WTC11 (cell line): Measurements from ENCODE around the gene TNS4. TPM values are rescaled to one million over a fixed set of nuclear protein-coding genes. Genes with fewer than 3 reads are reported as not detected.

Experiments used
- ATAC-seq: fragments of 200-7000 bp; cut with Tn5 transposase; 2 replicates; pipeline ENCODE4 v1.10.0; 2021; ENCODE audit warnings: mild to moderate bottlenecking, moderate library complexity
- CTCF ChIA-PET: fragments of 300-600 bp; sonication (Branson Sonifier 250); formaldehyde crosslinking; loops from one replicate; lab custom pipeline; 2021; ENCODE audit warnings: antibody characterized with exemption; lab: Charles Lee
- POLR2A ChIA-PET: fragments of 350-600 bp; sonication (Branson Sonifier 250); formaldehyde crosslinking; loops from one replicate; lab custom pipeline; 2021; ENCODE audit warnings: antibody characterized with exemption; lab: Charles Lee
- DNase-seq: peaks from one replicate; pipeline ENCODE4 v3.0.0; 2021; ENCODE audit warnings: low spot score
- H3K27ac Mint-ChIP-seq: 2 replicates; pipeline ENCODE4 v1.8.0; 2021; ENCODE audit warnings: mixed read lengths
- H3K27me3 Mint-ChIP-seq: 2 replicates; pipeline ENCODE4 v1.8.0; 2021; ENCODE audit warnings: low read depth, mild to moderate bottlenecking, moderate library complexity, mixed read lengths
- H3K36me3 Mint-ChIP-seq: 2 replicates; pipeline ENCODE4 v1.8.0; 2021; ENCODE audit warnings: mixed read lengths
- H3K4me1 Mint-ChIP-seq: 2 replicates; pipeline ENCODE4 v1.8.0; 2022; ENCODE audit warnings: mixed read lengths
- H3K4me3 Mint-ChIP-seq: 2 replicates; pipeline ENCODE4 v1.8.0; 2021; ENCODE audit warnings: mild to moderate bottlenecking, moderate library complexity, mixed read lengths
- H3K9me3 Mint-ChIP-seq: 2 replicates; pipeline ENCODE4 v1.8.0; 2021; ENCODE audit warnings: mixed read lengths
- FOXP1 ChIP-seq: sonication (generic); formaldehyde crosslinking; IDR thresholded peaks from 2 replicates; pipeline ENCODE4 v1.8.0; 2022; ENCODE audit warnings: missing genetic modification reagents, mild to moderate bottlenecking, moderate library complexity, borderline replicate concordance
- HMGA2 ChIP-seq: fragments of 250-450 bp; sonication (Bioruptor Pico); IDR thresholded peaks from 2 replicates; pipeline ENCODE4 v1.4.0; 2021; ENCODE audit warnings: mild to moderate bottlenecking, moderate library complexity
- MAX ChIP-seq: sonication (generic); formaldehyde crosslinking; IDR thresholded peaks from 2 replicates; pipeline ENCODE4 v1.8.0; 2022; ENCODE audit warnings: mild to moderate bottlenecking, missing genetic modification reagents
- NFYB ChIP-seq: sonication (generic); formaldehyde crosslinking; conservative IDR thresholded peaks from 2 replicates; pipeline ENCODE4 v1.8.0; 2022; ENCODE audit warnings: low read depth, missing genetic modification reagents
- NR3C1 ChIP-seq: sonication (generic); formaldehyde crosslinking; conservative IDR thresholded peaks from 2 replicates; pipeline ENCODE4 v1.8.1; 2023; ENCODE audit warnings: low read depth, mild to moderate bottlenecking, missing genetic modification reagents
- PRDM15 ChIP-seq: sonication (generic); formaldehyde crosslinking; IDR thresholded peaks from 2 replicates; pipeline ENCODE4 v1.8.0; 2022; ENCODE audit warnings: missing genetic modification reagents
- PREB ChIP-seq: sonication (generic); formaldehyde crosslinking; IDR thresholded peaks from 2 replicates; pipeline ENCODE4 v1.8.1; 2022; ENCODE audit warnings: mild to moderate bottlenecking, missing genetic modification reagents, moderate library complexity, borderline replicate concordance
- TP53 ChIP-seq: sonication (generic); formaldehyde crosslinking; IDR thresholded peaks from 2 replicates; pipeline ENCODE4 v1.8.1; 2023; ENCODE audit warnings: mild to moderate bottlenecking, missing genetic modification reagents
- ZMAT4 ChIP-seq: fragments of 250-450 bp; sonication (Bioruptor Pico); IDR thresholded peaks from 2 replicates; pipeline ENCODE4 v1.9.0; 2021; ENCODE audit warnings: mild to moderate bottlenecking
- ZNF138 ChIP-seq: sonication (generic); formaldehyde crosslinking; conservative IDR thresholded peaks from 2 replicates; pipeline ENCODE4 v1.8.1; 2022; ENCODE audit warnings: mild to moderate bottlenecking, moderate library complexity, missing genetic modification reagents
- total RNA-seq: library from RNA; stranded (reverse); gene quantifications from 3 replicates; pipeline ENCODE4 v1.2.3, GENCODE V29; 2021
- TF ChIP-seq, protein P1 (sequence below): sonication (generic); formaldehyde crosslinking; IDR thresholded peaks from 2 replicates; pipeline ENCODE4 v1.8.1; 2023; ENCODE audit warnings: mild to moderate bottlenecking, missing genetic modification reagents
- TF ChIP-seq, protein P2 (sequence below): sonication (generic); formaldehyde crosslinking; IDR thresholded peaks from 2 replicates; pipeline ENCODE4 v1.8.1; 2023; ENCODE audit warnings: mild to moderate bottlenecking, missing genetic modification reagents

The TNS4 gene
- total RNA-seq, 1 experiment from 2014 or later = 0.87 TPM

GRCh38 chr17:40475234-40475908 lies 26.1 kb downstream of the TNS4 start (continued):
- TF ChIP-seq ZMAT4 (no peak), PRDM15 (CRISPR knock-in tag) (no peak), HMGA2 (CRISPR knock-in tag) (no peak), MAX (CRISPR knock-in tag) (no peak), ZNF138 (no peak)
- TF ChIP-seq, protein P1, sequence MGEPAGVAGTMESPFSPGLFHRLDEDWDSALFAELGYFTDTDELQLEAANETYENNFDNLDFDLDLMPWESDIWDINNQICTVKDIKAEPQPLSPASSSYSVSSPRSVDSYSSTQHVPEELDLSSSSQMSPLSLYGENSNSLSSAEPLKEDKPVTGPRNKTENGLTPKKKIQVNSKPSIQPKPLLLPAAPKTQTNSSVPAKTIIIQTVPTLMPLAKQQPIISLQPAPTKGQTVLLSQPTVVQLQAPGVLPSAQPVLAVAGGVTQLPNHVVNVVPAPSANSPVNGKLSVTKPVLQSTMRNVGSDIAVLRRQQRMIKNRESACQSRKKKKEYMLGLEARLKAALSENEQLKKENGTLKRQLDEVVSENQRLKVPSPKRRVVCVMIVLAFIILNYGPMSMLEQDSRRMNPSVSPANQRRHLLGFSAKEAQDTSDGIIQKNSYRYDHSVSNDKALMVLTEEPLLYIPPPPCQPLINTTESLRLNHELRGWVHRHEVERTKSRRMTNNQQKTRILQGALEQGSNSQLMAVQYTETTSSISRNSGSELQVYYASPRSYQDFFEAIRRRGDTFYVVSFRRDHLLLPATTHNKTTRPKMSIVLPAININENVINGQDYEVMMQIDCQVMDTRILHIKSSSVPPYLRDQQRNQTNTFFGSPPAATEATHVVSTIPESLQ (CRISPR knock-in tag) = no peak
- TF ChIP-seq, protein P2, sequence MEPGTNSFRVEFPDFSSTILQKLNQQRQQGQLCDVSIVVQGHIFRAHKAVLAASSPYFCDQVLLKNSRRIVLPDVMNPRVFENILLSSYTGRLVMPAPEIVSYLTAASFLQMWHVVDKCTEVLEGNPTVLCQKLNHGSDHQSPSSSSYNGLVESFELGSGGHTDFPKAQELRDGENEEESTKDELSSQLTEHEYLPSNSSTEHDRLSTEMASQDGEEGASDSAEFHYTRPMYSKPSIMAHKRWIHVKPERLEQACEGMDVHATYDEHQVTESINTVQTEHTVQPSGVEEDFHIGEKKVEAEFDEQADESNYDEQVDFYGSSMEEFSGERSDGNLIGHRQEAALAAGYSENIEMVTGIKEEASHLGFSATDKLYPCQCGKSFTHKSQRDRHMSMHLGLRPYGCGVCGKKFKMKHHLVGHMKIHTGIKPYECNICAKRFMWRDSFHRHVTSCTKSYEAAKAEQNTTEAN (CRISPR knock-in tag) = no peak

DNA sequence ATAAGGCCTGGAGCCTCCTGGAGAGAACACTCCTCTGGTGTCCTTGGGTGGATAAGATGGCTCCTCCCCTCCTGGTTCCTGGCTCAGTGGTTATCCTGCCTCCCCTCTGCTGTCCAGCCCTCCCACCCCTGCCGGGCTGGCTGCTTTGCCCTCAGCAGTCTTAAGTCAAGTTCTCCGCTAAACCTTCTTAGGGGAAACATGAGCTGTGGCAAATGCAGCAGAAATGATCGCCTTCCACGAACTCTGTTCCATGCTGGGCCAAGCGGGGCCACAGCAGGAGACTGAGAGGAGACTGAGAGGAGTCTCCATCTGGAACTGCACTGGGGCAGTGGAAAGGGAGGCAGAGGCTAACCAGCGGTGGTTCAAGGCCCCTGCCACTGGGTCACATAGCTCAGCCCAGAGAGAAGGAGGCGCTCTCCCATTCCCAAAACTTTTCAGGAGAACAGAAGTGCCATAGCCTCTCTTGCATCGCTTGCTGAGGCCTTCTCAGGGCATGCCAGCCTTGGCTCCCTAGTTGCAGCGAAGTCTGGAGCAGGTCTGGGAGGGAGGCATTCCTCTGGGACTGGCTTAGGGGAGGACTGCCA lies 26.9 kb downstream of the TNS4 start:
- H3K4me3 Mint-ChIP-seq = no peak overlapping the region
- H3K27ac Mint-ChIP-seq = no peak overlapping the region
- CTCF ChIA-PET = interaction anchor here (0.8 to 10.1 kb wide), 6 partner anchors 19 to 86 kb away, joined by 3 to 293 read pairs (median 74); partner anchors contain the start of genes IGFBP4 and TOP2A
- POLR2A ChIA-PET = no interaction called here
- H3K27me3 Mint-ChIP-seq = peaks cover 6% of the 10 kb centered on the region
- peaks cover 15% of the 10 kb centered on the region for H3K9me3 Mint-ChIP-seq
- H3K4me1 Mint-ChIP-seq = peaks cover 32% of the 10 kb centered on the region
- TF ChIP-seq NFYB (CRISPR knock-in tag) = no peak
- peak; percentile 34; the same call in 1 of the 2 replicates for TF ChIP-seq FOXP1
- TF ChIP-seq, all 79 proteins: peak for 1
- no peak for DNase-seq
- no peak for ATAC-seq
- H3K36me3 Mint-ChIP-seq = peaks cover 20% of the 10 kb centered on the region

- Mint-ChIP-seq H3K36me3 (peaks cover 20% of the 10 kb centered on the region), H3K9me3 (peaks cover 15% of the 10 kb centered on the region), H3K27me3 (peaks cover 6% of the 10 kb centered on the region), H3K4me1 (peaks cover 33% of the 10 kb centered on the region), H3K4me3 (no peak overlapping the region), H3K27ac (no peak overlapping the region)
- ChIA-PET POLR2A (no interaction called here), CTCF (interaction anchor here (1.4 to 10.1 kb wide), 4 partner anchors 26 to 60 kb away, joined by 4 to 293 read pairs (median 121); partner anchors contain the start of genes IGFBP4 and TOP2A)
- DNase-seq = no peak
- no peak for ATAC-seq
- TF ChIP-seq ZNF138 (no peak), PRDM15 (CRISPR knock-in tag) (no peak), PREB (no peak), NR3C1 (CRISPR knock-in tag) (no peak), TP53 (CRISPR knock-in tag) (no peak), NFYB (CRISPR knock-in tag) (no peak)
Measured at GRCh38 chr17:40473573-40474365, 27.7 kb downstream of the TNS4 start.
